ENCODE data around the gene COX11. TPM values are rescaled to one million over a fixed set of nuclear protein-coding genes. Genes with fewer than 3 reads are reported as not detected.

The COX11 gene
- total RNA-seq, 1 experiment from 2014 or later: 38.5 TPM

DNA sequence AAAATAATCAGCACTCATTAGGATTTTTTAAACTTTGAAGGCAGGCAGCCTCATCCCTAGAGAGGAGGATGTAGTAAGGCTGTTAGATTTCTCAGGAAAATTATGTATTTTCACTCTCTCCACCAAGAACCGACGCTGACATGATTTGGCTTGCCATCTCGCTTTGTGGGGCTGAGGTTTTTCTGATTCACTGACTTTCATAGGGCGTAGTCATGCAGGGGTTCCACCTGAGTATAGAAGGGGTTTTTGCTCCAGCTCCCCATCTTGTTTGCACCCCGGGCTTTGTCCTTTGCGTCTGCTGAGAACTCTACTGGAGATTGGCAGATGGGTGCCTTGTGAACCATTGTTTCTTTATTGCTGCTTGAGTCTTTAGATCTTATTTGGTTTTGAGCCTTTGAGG, 47.6 kb downstream of the COX11 start:
- ChIA-PET POLR2A (no interaction called here), CTCF (no interaction called here)
- Mint-ChIP-seq H3K4me1 (ENCODE audit: insufficient read depth, unreplicated experiment) (no peaks in the 10 kb centered on the region), H3K4me3 (ENCODE audit: unreplicated experiment) (no peak overlapping the region), H3K27me3 (ENCODE audit: insufficient read depth, unreplicated experiment) (no peaks in the 10 kb centered on the region), H3K27ac (ENCODE audit: low read depth, unreplicated experiment) (no peak overlapping the region), H3K9me3 (ENCODE audit: unreplicated experiment) (no peaks in the 10 kb centered on the region), H3K36me3 (ENCODE audit: insufficient read depth, unreplicated experiment) (peaks cover 67% of the 10 kb centered on the region)
- no TSS peak for BruUV-seq (replicated peaks)
- intact Hi-C loops (cut with micrococcal nuclease): no loop called here
- TF ChIP-seq, protein P1, sequence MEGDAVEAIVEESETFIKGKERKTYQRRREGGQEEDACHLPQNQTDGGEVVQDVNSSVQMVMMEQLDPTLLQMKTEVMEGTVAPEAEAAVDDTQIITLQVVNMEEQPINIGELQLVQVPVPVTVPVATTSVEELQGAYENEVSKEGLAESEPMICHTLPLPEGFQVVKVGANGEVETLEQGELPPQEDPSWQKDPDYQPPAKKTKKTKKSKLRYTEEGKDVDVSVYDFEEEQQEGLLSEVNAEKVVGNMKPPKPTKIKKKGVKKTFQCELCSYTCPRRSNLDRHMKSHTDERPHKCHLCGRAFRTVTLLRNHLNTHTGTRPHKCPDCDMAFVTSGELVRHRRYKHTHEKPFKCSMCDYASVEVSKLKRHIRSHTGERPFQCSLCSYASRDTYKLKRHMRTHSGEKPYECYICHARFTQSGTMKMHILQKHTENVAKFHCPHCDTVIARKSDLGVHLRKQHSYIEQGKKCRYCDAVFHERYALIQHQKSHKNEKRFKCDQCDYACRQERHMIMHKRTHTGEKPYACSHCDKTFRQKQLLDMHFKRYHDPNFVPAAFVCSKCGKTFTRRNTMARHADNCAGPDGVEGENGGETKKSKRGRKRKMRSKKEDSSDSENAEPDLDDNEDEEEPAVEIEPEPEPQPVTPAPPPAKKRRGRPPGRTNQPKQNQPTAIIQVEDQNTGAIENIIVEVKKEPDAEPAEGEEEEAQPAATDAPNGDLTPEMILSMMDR (IDR thresholded peaks at IDR 0.05; ENCODE audit: unreplicated experiment): no peak
- no peak for DNase-seq (ENCODE audit: unreplicated experiment)

DNA sequence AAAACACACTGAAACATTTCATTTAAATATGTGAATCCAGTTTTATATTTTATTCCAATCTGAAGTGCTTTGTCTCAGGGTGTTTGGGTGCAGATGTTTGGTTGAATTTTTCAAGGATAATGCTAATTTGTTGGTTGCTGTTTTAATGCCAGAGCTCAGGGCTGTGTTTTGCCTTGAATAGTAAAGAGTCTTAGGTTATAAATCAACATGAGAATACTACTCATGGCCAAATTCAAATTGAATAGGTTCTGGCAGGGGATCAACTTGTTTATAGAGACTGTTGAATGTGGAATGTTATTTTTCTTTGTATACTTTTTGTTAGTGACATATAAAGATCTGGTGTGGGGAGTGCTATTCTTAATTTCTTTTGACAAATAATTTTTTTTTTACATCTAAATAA, 49.0 kb downstream of the COX11 start:
- BruUV-seq (replicated peaks): no TSS peak
- Mint-ChIP-seq H3K27ac (ENCODE audit: low read depth, unreplicated experiment) (no peak overlapping the region), H3K4me1 (ENCODE audit: insufficient read depth, unreplicated experiment) (no peaks in the 10 kb centered on the region), H3K27me3 (ENCODE audit: insufficient read depth, unreplicated experiment) (no peaks in the 10 kb centered on the region), H3K9me3 (ENCODE audit: unreplicated experiment) (no peaks in the 10 kb centered on the region), H3K4me3 (ENCODE audit: unreplicated experiment) (no peak overlapping the region), H3K36me3 (ENCODE audit: insufficient read depth, unreplicated experiment) (peaks cover 69% of the 10 kb centered on the region)
- POLR2A ChIA-PET: interaction anchor here (0.7 to 1.0 kb wide), 2 partner anchors 14 to 19 kb away, joined by 3 read pairs; partner anchors contain the start of gene TOM1L1
- CTCF ChIA-PET: no interaction called here
- no peak for DNase-seq (ENCODE audit: unreplicated experiment)
- intact Hi-C loops (cut with micrococcal nuclease): no loop called here
- TF ChIP-seq, protein P1 (IDR thresholded peaks at IDR 0.05; ENCODE audit: unreplicated experiment): no peak

DNA sequence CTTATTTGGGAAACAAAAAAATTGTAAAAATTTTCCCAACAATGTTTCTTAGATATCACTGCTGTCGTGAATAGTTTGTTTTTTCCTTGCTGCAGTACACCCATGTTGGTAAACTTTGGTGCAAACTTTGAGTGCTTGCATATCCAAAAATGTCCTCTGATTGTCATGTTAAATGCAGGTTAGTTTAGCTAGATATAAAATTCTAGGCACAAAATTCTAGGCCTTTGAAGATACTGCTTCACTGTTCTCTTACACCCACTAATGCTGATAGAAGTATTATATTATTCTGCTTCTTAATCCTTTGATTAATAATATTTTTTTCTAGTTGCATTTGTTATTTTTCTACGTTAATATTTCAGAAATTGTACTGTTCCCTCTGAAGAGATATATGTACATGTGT, 51.7 kb downstream of the COX11 start:
- TF ChIP-seq, protein P1 (IDR thresholded peaks at IDR 0.05; ENCODE audit: unreplicated experiment): no peak
- no peaks in the 10 kb centered on the region for H3K27me3 Mint-ChIP-seq (ENCODE audit: insufficient read depth, unreplicated experiment)
- no peak for DNase-seq (ENCODE audit: unreplicated experiment)
- CTCF ChIA-PET: interaction anchor here (0.6 to 0.9 kb wide), 2 partner anchors 15 to 831 kb away, joined by 3 to 4 read pairs; no protein-coding TSS in a partner anchor
- H3K36me3 Mint-ChIP-seq (ENCODE audit: insufficient read depth, unreplicated experiment): peaks cover 76% of the 10 kb centered on the region
- H3K27ac Mint-ChIP-seq (ENCODE audit: low read depth, unreplicated experiment): no peak overlapping the region
- no TSS peak for BruUV-seq (replicated peaks)
- H3K4me1 Mint-ChIP-seq (ENCODE audit: insufficient read depth, unreplicated experiment): no peaks in the 10 kb centered on the region
- POLR2A ChIA-PET: no interaction called here
- no peaks in the 10 kb centered on the region for H3K9me3 Mint-ChIP-seq (ENCODE audit: unreplicated experiment)
- no peak overlapping the region for H3K4me3 Mint-ChIP-seq (ENCODE audit: unreplicated experiment)
- intact Hi-C loops (cut with micrococcal nuclease): no loop called here

Other genes starting within 250 kb of the COX11 start
- gene TOM1L1, start 67.8 kb downstream of the COX11 start, total RNA-seq (2022): 123 and 157 TPM in 2 replicates
- gene STXBP4, start 111 bp upstream of the COX11 start, total RNA-seq (2022): 6.7 and 10.2 TPM in 2 replicates

All from MCF 10A (cell line).